IPS-NIHi7 (cell line): ENCODE results near the gene RAC2.
"Not testable (repeated sequence)": the region's sequence is repeated elsewhere in the genome, so short reads cannot be mapped to it uniquely, and the experiment has no call there.

Source experiments
- DNase-seq: peaks from one replicate; pipeline ENCODE4 v3.0.0; 2012; ENCODE audit warnings: mixed read lengths; ENCODE audit errors: extremely low spot score

Gene RAC2

GRCh38 chr22:37234736-37235711 is 9.0 kb downstream of the RAC2 start:
- DNase-seq: no peak

- no peak for DNase-seq
Measured at GRCh38 chr22:37233751-37234631, 10.1 kb downstream of the RAC2 start.

- DNase-seq: not testable (repeated sequence)
Measured at GRCh38 chr22:37233371-37233750, 10.7 kb downstream of the RAC2 start.

GRCh38 chr22:37232140-37232998 is 11.7 kb downstream of the RAC2 start:
- no peak for DNase-seq

- DNase-seq: no peak
Measured at GRCh38 chr22:37231406-37232139, 12.5 kb downstream of the RAC2 start.

- no peak for DNase-seq
Measured at GRCh38 chr22:37230673-37231405, 13.2 kb downstream of the RAC2 start.

- no peak for DNase-seq
Measured at GRCh38 chr22:37229805-37230672, 14.0 kb downstream of the RAC2 start.

- no peak for DNase-seq
Measured at GRCh38 chr22:37229012-37229804, 14.9 kb downstream of the RAC2 start.

- DNase-seq: no peak
Measured at GRCh38 chr22:37228106-37229011, 15.7 kb downstream of the RAC2 start.

- no peak for DNase-seq
Measured at GRCh38 chr22:37226514-37226913, 17.6 kb downstream of the RAC2 start.

- no peak for DNase-seq
Measured at GRCh38 chr22:37226087-37226486, 18.0 kb downstream of the RAC2 start.

GRCh38 chr22:37225481-37225880 is 18.6 kb downstream of the RAC2 start:
- DNase-seq: peak; percentile 55

GRCh38 chr22:37224757-37225420 is 19.2 kb downstream of the RAC2 start:
- DNase-seq: no peak

- DNase-seq: no peak
Measured at GRCh38 chr22:37223965-37224551, 20.0 kb downstream of the RAC2 start.

GRCh38 chr22:37222440-37222971 is 21.6 kb downstream of the RAC2 start:
- no peak for DNase-seq
